GM12873 (cell line): ENCODE data around the gene COL11A2.

Experiments
- TF ChIP-seq, protein P1 (sequence below): IDR thresholded peaks from 2 replicates; pipeline ENCODE4 v1.5.1; 2012; ENCODE audit warnings: low read depth, mild to moderate bottlenecking, moderate library complexity, low read length, control low read depth; ENCODE audit not compliant: insufficient read depth; ENCODE audit errors: missing control alignments

The COL11A2 gene

DNA sequence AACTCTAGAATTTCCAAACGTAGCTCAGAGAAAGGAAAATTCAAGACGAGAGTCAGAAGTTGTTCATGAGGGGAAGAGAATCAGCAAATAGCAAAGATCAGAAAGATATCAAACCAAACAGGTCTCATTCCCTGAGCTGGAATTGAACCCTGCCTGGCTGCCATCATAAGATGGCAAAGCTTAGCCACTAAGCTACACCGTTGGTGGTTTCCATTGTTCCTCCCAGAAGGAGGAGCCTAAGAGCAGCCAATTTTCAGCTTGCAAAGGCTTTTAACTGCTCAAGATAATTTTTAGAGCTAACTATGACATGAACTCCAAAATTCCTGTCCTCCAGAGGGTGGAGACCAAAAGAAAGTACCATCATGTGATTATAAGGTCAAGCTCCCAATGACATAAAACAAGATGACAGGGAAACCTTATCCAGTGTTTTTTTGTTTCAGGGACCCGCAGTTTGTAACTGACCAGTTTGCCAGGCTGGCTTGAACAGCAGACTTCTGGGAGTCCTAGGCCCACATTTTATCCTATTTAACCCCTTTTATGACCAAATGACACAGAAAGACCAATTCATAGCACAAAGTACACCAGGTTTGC lies 55.9 kb downstream of the COL11A2 start:
- TF ChIP-seq, protein P1, sequence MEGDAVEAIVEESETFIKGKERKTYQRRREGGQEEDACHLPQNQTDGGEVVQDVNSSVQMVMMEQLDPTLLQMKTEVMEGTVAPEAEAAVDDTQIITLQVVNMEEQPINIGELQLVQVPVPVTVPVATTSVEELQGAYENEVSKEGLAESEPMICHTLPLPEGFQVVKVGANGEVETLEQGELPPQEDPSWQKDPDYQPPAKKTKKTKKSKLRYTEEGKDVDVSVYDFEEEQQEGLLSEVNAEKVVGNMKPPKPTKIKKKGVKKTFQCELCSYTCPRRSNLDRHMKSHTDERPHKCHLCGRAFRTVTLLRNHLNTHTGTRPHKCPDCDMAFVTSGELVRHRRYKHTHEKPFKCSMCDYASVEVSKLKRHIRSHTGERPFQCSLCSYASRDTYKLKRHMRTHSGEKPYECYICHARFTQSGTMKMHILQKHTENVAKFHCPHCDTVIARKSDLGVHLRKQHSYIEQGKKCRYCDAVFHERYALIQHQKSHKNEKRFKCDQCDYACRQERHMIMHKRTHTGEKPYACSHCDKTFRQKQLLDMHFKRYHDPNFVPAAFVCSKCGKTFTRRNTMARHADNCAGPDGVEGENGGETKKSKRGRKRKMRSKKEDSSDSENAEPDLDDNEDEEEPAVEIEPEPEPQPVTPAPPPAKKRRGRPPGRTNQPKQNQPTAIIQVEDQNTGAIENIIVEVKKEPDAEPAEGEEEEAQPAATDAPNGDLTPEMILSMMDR = no peak

DNA sequence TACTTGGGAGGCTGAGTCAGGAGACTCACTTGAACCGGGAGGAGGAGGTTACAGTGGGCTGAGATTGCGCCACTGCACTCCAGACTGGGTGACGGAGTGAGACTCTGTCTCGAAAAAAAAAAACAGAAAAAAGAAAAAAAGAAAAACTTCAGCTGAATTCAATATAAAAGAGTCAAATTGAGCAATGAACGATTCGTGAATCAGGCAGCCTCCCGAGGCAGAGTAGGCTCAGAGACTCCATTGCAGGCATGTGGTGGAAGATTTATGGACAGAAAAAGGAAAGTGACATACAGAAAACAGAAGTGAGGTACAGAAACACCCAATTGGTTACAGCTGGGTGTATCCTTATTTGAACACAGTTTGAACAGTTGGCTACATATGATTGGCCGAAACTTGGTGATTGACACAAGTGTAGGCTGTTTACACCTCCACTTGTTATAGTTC lies 60.2 kb downstream of the COL11A2 start:
- TF ChIP-seq, protein P1 = no peak

DNA sequence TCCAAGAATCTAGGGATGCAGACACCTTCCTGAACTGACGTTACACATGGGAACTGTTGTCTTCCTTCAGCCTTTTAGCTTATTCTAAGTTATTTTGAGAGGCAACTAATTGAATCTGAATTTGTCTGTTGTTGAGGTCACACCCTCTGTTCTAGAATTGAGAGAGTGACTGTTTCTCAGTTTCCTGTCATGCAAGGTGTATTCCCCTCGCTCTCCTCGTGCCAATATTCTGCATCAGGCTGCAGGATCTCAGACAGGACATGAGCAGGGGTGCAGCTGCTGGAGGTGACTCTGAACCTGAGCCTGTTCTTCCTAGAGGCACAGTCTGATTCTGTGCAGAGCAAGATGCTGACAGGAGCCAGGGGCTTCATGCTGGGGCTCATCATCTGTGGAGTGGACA lies 63.9 kb downstream of the COL11A2 start:
- TF ChIP-seq, protein P1 = no peak

DNA sequence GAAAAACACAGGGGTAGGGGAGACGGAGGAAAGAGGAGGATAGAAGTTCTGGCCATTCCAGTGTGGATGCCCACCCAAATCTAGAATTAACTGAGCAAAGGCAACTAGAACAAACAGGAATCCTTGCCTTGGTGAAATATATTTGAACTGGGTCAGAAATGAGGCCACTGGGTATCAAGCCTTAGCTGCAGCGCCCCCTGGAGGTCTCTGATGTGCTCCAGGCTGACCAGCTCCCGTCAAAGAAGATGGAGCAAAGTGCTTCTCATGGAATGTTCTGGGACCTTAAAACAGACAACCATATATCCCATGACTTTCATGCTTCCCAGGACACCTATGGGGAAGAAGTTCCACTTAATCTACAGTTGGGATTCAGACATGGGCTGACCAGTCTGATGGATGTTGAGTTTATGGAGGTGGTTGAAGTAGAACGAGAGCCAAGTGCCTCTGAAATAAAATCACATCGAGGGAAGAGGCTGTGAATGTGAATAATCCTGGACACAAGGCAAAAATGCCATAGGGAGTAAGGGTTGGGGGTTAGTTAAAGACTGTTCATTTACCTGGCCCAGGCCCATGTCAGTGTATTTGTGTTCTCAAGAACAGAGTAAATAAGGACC lies 66.1 kb downstream of the COL11A2 start:
- TF ChIP-seq, protein P1 = peak; percentile 80

DNA sequence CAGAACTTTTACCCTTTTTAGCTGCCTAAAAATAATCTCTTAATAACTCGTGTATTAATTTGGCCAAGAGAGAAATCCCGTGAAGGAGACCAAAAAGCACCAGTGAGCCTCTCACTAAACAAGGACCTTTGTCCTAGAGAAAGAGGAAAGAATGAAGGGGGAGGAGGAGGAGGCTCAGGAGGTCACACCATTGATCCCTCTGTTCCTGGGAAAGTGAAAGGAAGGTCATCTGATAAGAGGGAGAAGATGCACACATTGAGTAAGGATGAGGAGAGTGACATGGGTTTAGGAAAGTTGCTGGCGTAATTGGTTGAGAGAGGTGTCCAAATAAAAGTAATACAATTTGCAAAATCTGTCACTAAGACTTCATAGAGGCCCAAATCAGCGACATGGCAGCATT lies 67.3 kb downstream of the COL11A2 start:
- TF ChIP-seq, protein P1 = no peak

DNA sequence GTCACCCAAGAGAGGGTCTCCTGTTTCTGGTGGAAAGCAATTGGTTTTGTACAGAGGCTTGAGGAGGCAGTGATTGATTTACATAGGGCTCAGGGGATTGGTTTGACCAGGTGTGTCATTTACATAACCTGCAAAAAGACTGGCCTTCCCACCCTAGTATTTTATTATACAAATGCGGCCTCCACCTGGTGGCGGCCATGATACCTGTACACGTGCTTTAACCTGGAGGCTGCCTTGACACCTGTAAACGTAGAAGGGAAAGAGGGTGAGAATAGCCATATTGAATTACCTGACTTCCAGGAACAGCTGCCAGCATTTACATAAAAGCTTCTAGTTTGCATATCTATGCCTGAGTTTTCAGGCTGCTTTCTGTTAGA lies 67.8 kb downstream of the COL11A2 start:
- TF ChIP-seq, protein P1 = no peak

DNA sequence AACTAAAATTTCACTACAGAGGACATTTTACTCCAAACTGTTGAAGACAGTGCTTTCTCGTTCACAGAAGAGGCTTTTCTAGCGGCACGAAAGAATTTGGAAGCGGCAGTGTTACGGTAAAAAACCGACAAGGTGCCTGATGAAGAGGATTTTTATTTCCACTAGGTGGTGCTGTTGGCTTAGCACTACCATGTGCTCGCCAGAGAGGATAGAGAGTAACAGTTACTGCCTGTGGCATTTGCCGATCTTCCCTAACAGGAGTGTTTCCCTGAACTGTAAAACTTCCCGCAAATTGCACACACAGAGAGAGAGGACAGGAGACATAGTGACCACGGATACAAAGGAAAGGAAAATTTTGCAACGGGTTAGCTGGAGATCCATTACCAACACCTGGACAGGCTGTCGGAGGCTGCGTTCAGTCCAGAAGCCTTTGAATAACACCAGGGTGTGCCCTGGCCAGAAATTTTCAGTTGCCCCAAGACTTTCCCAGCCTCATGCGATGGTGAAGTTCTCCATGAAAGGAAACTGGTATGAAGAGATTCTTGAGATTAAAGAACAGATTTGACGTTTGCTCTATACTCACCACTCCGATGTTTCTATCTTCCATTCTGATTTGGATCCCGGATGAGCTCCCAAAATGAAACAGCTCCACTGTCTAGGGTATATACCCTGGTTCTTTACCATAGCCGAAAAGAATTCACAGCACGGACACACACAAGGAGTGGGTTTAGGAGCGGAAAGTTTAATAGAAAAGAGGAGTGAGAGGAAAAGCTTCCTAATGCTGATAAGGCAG lies 68.3 kb downstream of the COL11A2 start:
- TF ChIP-seq, protein P1 = peak; percentile 69
